B cell (primary cell): Measurements from ENCODE around the gene HOXB4. TPM values are rescaled to one million over a fixed set of nuclear protein-coding genes. Genes with fewer than 3 reads are reported as not detected.

Source experiments
- ATAC-seq: fragments of 200-7000 bp; cut with Tn5 transposase; one replicate; pipeline ENCODE4 v1.10.0; 2021; ENCODE audit warnings: low read depth, mild to moderate bottlenecking, moderate number of reproducible peaks, moderate library complexity
- CTCF ChIA-PET: fragments of 350-600 bp; sonication (Branson Sonifier 250); formaldehyde crosslinking; loops from one replicate; lab custom pipeline; 2021; ENCODE audit warnings: antibody characterized with exemption, inconsistent platforms; lab: Charles Lee
- POLR2A ChIA-PET: fragments of 350-600 bp; sonication (Branson Sonifier 250); formaldehyde crosslinking; loops from one replicate; lab custom pipeline; 2021; ENCODE audit warnings: antibody characterized with exemption; lab: Charles Lee
- DNase-seq: peaks from one replicate; pipeline ENCODE4 v3.0.0; 2013
- H2AFZ ChIP-seq: 2 replicates; pipeline ENCODE4 v1.6.1; 2012; ENCODE audit warnings: mild to moderate bottlenecking, low read depth, low read length; ENCODE audit not compliant: insufficient read depth, poor library complexity, severe bottlenecking
- H3K27ac ChIP-seq, 2 donors: 1 replicate in 1 of 2; 2 replicates in 1 of 2; pipeline ENCODE4 v1.5.1; 2012 to 2013; ENCODE audit warnings: low read length in 2 of 2, mild to moderate bottlenecking in 2 of 2, moderate library complexity in 1 of 2
- H3K27me3 ChIP-seq, 4 experiments: fragments of 200-600 bp in 1 of 4; sonication (generic) in 1 of 4; replicated peaks in 1 of 4; 1 replicate in 2 of 4; 2 replicates in 2 of 4; pipeline versions ENCODE4 v1.6.1 to v1.7.0; 2013 to 2016; ENCODE audit warnings: low read length in 3 of 4, mild to moderate bottlenecking in 2 of 4, mixed read lengths in 1 of 4, moderate library complexity in 1 of 4; ENCODE audit not compliant: insufficient read depth in 4 of 4, control insufficient read depth in 3 of 4; ENCODE audit errors: control extremely low read depth in 1 of 4
- H3K36me3 ChIP-seq, 2 experiments: replicated peaks in 1 of 2; 1 replicate in 1 of 2; 2 replicates in 1 of 2; pipeline versions ENCODE4 v1.6.1 to v1.7.1; 2013; ENCODE audit warnings: low read length in 1 of 2; ENCODE audit not compliant: insufficient read depth in 2 of 2, control insufficient read depth in 1 of 2; ENCODE audit errors: control extremely low read depth in 1 of 2, extremely low read depth in 1 of 2
- H3K4me1 ChIP-seq, 2 donors: fragments of 200-600 bp in 1 of 2; sonication (generic) in 1 of 2; 1 replicate in 1 of 2; 2 replicates in 1 of 2; pipeline versions ENCODE4 v1.5.1 to v1.6.1; 2013 to 2017; ENCODE audit warnings: low read length in 2 of 2; ENCODE audit not compliant: control insufficient read depth in 2 of 2, insufficient read depth in 2 of 2
- H3K4me2 ChIP-seq: replicated peaks from 2 replicates; pipeline ENCODE3; 2012; ENCODE audit warnings: mild to moderate bottlenecking, low read depth, low read length; ENCODE audit not compliant: poor library complexity, severe bottlenecking
- H3K4me3 ChIP-seq, 5 experiments: fragments of 200-600 bp in 1 of 5; sonication (generic) in 1 of 5; 1 replicate in 3 of 5; 2 replicates in 2 of 5; pipeline versions ENCODE4 v1.5.1 to v1.7.0; 2011 to 2016; ENCODE audit warnings: low read length in 4 of 5, mild to moderate bottlenecking in 4 of 5, low read depth in 2 of 5, control low read depth in 1 of 5, moderate library complexity in 1 of 5; ENCODE audit not compliant: insufficient read depth in 1 of 5; ENCODE audit errors: control extremely low read depth in 1 of 5, extremely low read depth in 1 of 5
- H3K79me2 ChIP-seq: fragments of 200-600 bp; sonication (generic); one replicate; pipeline ENCODE4 v1.6.0; 2016; ENCODE audit warnings: low read length; ENCODE audit not compliant: control insufficient read depth, insufficient read depth
- H3K9ac ChIP-seq: fragments of 200-600 bp; sonication (generic); 2 replicates; pipeline ENCODE4 v1.6.1; 2017; ENCODE audit warnings: mild to moderate bottlenecking, low read length, moderate library complexity
- H3K9me3 ChIP-seq, 3 donors: one replicate each; pipeline versions ENCODE4 v1.6.1 to v1.7.1; 2013; ENCODE audit warnings: low read length in 2 of 3; ENCODE audit not compliant: control insufficient read depth in 2 of 3, insufficient read depth in 1 of 3; ENCODE audit errors: control extremely low read depth in 1 of 3
- H4K20me1 ChIP-seq: 2 replicates; pipeline ENCODE4 v1.6.0; 2012; ENCODE audit warnings: mild to moderate bottlenecking, low read length; ENCODE audit not compliant: insufficient read depth, control insufficient read depth, poor library complexity, severe bottlenecking
- H3K27ac Mint-ChIP-seq: one replicate; pipeline ENCODE4 v1.8.0; 2021; ENCODE audit warnings: mixed read lengths
- H3K27me3 Mint-ChIP-seq: one replicate; pipeline ENCODE4 v1.8.0; 2021; ENCODE audit warnings: mixed read lengths
- H3K4me1 Mint-ChIP-seq: one replicate; pipeline ENCODE4 v1.8.0; 2021; ENCODE audit warnings: mixed read lengths
- H3K4me3 Mint-ChIP-seq: one replicate; pipeline ENCODE4 v1.8.0; 2021; ENCODE audit warnings: mixed read lengths
- H3K9me3 Mint-ChIP-seq: one replicate; pipeline ENCODE4 v1.8.0; 2022; ENCODE audit warnings: mixed read lengths; ENCODE audit not compliant: insufficient read depth
- EZH2 ChIP-seq: IDR thresholded peaks from 2 replicates; pipeline ENCODE4 v1.6.1; 2012; ENCODE audit warnings: borderline replicate concordance, low read depth, mild to moderate bottlenecking, moderate library complexity, low read length; ENCODE audit not compliant: insufficient read depth, poor library complexity, severe bottlenecking
- WGBS: methylation state at CpG from one replicate; pipeline ENCODE4 v1.1.5; 2013; ENCODE audit warnings: missing lambda C conversion rate; ENCODE audit not compliant: insufficient coverage; 5-methylcytosine and 5-hydroxymethylcytosine counted together
- intact Hi-C: fragments of 100-400 bp; cut with micrococcal nuclease; formaldehyde crosslinking; loops from one replicate; pipeline ENCODE4 v1.10.0; 2022
- polyA plus RNA-seq: library from polyadenylated mRNA; depleted of rRNA; stranded (reverse); fragments of >200 nt; gene quantifications from 2 replicates; pipeline ENCODE4 v1.2.3, GENCODE V29; 2012
- total RNA-seq, 2 donors: library from RNA; stranded (reverse); fragments of 120-200 nt in 1 of 2; gene quantifications; 1 replicate in 1 of 2; 2 replicates in 1 of 2; pipeline versions ENCODE4 v1.2.3 to v1.2.4, GENCODE V29; 2013 to 2022
- TF ChIP-seq, protein P1 (sequence below): fragments of 200-600 bp; IDR thresholded peaks from one replicate; pipeline ENCODE4 v1.8.0; 2022; ENCODE audit warnings: antibody characterized with exemption, mild to moderate bottlenecking

The HOXB4 gene
- total and polyA plus RNA-seq, 2 donors (not counting 1 experiment from before 2014, with no cell fraction given): 0.85 to 1.7 TPM

DNA sequence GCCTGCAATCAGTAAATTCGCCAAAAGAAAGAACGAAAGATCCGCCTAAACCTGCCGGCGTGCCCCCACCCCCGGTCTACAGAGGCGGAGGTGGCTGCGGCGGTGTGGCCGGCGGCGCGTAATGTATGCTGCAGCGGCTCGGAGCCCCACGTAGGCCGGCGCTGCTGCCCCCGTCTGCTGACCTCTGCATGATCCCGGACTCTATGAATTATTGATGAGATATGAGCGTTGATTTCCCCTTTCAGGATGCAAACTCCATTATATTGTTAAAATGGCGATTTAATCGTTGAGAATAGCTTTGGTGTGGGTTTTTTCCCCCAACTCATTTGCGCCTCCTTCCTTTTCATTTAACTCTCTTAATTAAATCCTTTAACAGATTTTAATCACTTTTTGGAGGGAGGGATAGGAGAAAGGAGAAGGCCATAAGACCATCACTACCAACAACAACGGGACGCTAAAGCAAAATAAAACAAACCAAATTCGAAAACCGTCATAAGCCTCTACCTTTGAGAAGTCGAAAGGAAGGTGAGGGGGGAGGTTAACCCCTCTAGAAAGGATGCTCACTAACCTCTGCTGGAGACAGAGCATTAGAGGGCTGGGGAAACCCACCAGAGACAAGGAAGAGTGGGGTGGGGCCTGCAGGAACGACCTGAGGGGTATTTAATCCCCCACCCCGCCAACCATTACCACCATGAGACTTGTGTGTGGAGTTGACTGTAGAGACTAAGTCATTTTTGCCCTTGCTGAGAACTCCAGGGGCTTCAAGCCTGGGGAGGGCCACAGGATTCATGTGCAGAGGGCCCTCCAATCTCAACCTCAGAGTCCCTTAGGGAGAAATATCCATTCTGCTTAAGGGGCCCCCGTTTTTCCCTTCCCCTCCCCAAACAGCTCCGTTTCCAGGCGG, 8.5 kb upstream of the HOXB4 start:
- ChIA-PET POLR2A (no interaction called here), CTCF (interaction anchor here (0.8 to 3.2 kb wide), 6 partner anchors 11 to 278 kb away, joined by 3 to 13 read pairs (median 4); no protein-coding TSS in a partner anchor)
- peak overlapping the region; percentile 80 for H3K4me2 ChIP-seq
- peaks cover 93% of the 10 kb centered on the region for H3K27me3 Mint-ChIP-seq
- H3K27ac ChIP-seq: no peak overlapping the region
- peaks cover 0 to 99% (median 89%) of the 10 kb centered on the region in 4 experiments for H3K27me3 ChIP-seq
- H3K4me3 Mint-ChIP-seq: peak overlapping the region; percentile 97
- H3K36me3 ChIP-seq: no peaks in the 10 kb centered on the region
- no peak for ATAC-seq
- H3K27ac Mint-ChIP-seq: no peak overlapping the region
- peaks cover 0 to 14% (median 0%) of the 10 kb centered on the region in 3 donors for H3K9me3 ChIP-seq
- TF ChIP-seq, protein P1, sequence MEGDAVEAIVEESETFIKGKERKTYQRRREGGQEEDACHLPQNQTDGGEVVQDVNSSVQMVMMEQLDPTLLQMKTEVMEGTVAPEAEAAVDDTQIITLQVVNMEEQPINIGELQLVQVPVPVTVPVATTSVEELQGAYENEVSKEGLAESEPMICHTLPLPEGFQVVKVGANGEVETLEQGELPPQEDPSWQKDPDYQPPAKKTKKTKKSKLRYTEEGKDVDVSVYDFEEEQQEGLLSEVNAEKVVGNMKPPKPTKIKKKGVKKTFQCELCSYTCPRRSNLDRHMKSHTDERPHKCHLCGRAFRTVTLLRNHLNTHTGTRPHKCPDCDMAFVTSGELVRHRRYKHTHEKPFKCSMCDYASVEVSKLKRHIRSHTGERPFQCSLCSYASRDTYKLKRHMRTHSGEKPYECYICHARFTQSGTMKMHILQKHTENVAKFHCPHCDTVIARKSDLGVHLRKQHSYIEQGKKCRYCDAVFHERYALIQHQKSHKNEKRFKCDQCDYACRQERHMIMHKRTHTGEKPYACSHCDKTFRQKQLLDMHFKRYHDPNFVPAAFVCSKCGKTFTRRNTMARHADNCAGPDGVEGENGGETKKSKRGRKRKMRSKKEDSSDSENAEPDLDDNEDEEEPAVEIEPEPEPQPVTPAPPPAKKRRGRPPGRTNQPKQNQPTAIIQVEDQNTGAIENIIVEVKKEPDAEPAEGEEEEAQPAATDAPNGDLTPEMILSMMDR: no peak
- no peak for TF ChIP-seq EZH2
- H4K20me1 ChIP-seq: peaks cover 4% of the 10 kb centered on the region
- peaks cover 43 to 57% of the 10 kb centered on the region in 2 donors for H3K4me1 ChIP-seq
- peak overlapping the region in 3 of 5 experiments; percentile 59 to 64 (median 59) for H3K4me3 ChIP-seq
- no peaks in the 10 kb centered on the region for H3K79me2 ChIP-seq
- 4% methylated on average over 21 of the region's 34 CpGs for WGBS
- peak overlapping the region; percentile 58 for H2AFZ ChIP-seq
- H3K4me1 Mint-ChIP-seq: peaks cover 39% of the 10 kb centered on the region
- H3K9me3 Mint-ChIP-seq: no peaks in the 10 kb centered on the region
- peak; percentile 61 for DNase-seq
- intact Hi-C loops: no loop called here
- H3K9ac ChIP-seq: peak overlapping the region; percentile 68

DNA sequence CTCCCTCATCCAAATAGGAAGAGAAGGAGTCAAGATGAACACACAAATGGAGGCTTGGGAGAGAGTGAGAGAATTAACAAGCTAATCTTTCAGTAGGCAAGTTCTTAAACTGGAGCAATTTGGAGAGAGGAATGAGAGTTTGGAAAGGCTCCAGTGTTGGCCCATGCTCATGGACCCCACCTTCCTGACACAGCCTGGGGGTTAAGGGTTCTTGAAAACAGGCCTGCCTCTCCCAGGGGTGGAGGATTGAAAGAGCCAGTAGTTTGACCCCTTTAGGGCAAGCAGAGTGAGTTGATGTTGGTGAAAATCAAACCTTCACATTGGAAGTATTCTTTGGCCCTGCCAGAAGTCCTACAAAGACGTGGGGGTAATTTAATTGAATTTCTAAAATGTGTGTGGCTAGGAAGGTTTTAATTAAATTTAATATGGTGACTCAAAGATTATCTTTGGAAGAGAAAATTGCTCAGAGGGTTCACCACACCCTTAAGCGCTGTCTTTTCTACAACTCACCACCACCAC, 6.1 kb upstream of the HOXB4 start:
- H3K4me1 ChIP-seq: peaks cover 45 to 57% of the 10 kb centered on the region in 2 donors
- ChIA-PET CTCF (interaction anchor here (0.9 to 2.2 kb wide), 3 partner anchors 29 to 248 kb away, joined by 4 to 20 read pairs (median 4); no protein-coding TSS in a partner anchor), POLR2A (no interaction called here)
- H3K27me3 ChIP-seq: peaks cover 0 to 99% (median 90%) of the 10 kb centered on the region in 4 experiments
- no peak overlapping the region for H3K4me2 ChIP-seq
- no peak overlapping the region for H2AFZ ChIP-seq
- DNase-seq: no peak
- ATAC-seq: no peak
- intact Hi-C loops: no loop called here
- H3K27ac Mint-ChIP-seq: no peak overlapping the region
- no peak overlapping the region for H3K9ac ChIP-seq
- H3K9me3 Mint-ChIP-seq: no peaks in the 10 kb centered on the region
- H3K9me3 ChIP-seq: peaks cover 0 to 23% (median 0%) of the 10 kb centered on the region in 3 donors
- peak overlapping the region; percentile 97 for H3K4me3 Mint-ChIP-seq
- no peak overlapping the region for H3K27ac ChIP-seq
- H3K4me3 ChIP-seq: no peak overlapping the region
- H3K36me3 ChIP-seq: no peaks in the 10 kb centered on the region
- peaks cover 4% of the 10 kb centered on the region for H4K20me1 ChIP-seq
- no peaks in the 10 kb centered on the region for H3K79me2 ChIP-seq
- TF ChIP-seq, protein P1: no peak
- no peak for TF ChIP-seq EZH2
- H3K27me3 Mint-ChIP-seq: peaks cover 94% of the 10 kb centered on the region
- peaks cover 44% of the 10 kb centered on the region for H3K4me1 Mint-ChIP-seq
- 80% methylated on average over 1 of the region's 2 CpGs for WGBS
